Mesenchymal stem cell (in vitro differentiated cells and primary cell): ENCODE results near the gene TAF13.

Experiments
- DNase-seq: peaks from one replicate; pipeline ENCODE4 v3.0.0-alpha.2; 2013
- H2AFZ ChIP-seq: one replicate; pipeline ENCODE4 v1.6.1; 2013; ENCODE audit warnings: low read depth, mild to moderate bottlenecking, control low read depth, inconsistent platforms, low read length, moderate library complexity
- H2AK5ac ChIP-seq: 2 replicates; pipeline ENCODE4 v1.6.1; 2013; ENCODE audit warnings: low read length, moderate library complexity, mild to moderate bottlenecking, inconsistent platforms; ENCODE audit not compliant: severe bottlenecking
- H2BK120ac ChIP-seq: one replicate; pipeline ENCODE4 v1.6.1; 2013; ENCODE audit warnings: low read depth, mild to moderate bottlenecking, inconsistent platforms, low read length, moderate library complexity
- H2BK12ac ChIP-seq, 2 experiments: one replicate each; pipeline ENCODE4 v1.6.1; 2013; ENCODE audit warnings: inconsistent platforms in 2 of 2, low read length in 2 of 2, mild to moderate bottlenecking in 2 of 2, moderate library complexity in 2 of 2, control low read depth in 1 of 2
- H2BK15ac ChIP-seq: one replicate; pipeline ENCODE4 v1.6.1; 2013; ENCODE audit warnings: mild to moderate bottlenecking, low read depth, inconsistent platforms; ENCODE audit not compliant: poor library complexity, severe bottlenecking
- H2BK5ac ChIP-seq: 2 replicates; pipeline ENCODE4 v1.6.1; 2013; ENCODE audit warnings: low read depth, mild to moderate bottlenecking, low read length, control low read depth, inconsistent platforms; ENCODE audit not compliant: poor library complexity, severe bottlenecking
- H3K14ac ChIP-seq, 2 experiments: one replicate each; pipeline ENCODE4 v1.6.1; 2013; ENCODE audit warnings: inconsistent platforms in 2 of 2, low read length in 2 of 2, control low read depth in 1 of 2, mild to moderate bottlenecking in 1 of 2, moderate library complexity in 1 of 2
- H3K18ac ChIP-seq, 2 experiments: one replicate each; pipeline ENCODE4 v1.6.1; 2013; ENCODE audit warnings: inconsistent platforms in 2 of 2, low read length in 2 of 2, control low read depth in 1 of 2, low read depth in 1 of 2, mild to moderate bottlenecking in 1 of 2
- H3K23ac ChIP-seq, 2 experiments: one replicate each; pipeline ENCODE4 v1.6.1; 2013; ENCODE audit warnings: inconsistent platforms in 2 of 2, low read length in 2 of 2, mild to moderate bottlenecking in 2 of 2, moderate library complexity in 2 of 2, control low read depth in 1 of 2
- H3K27ac ChIP-seq: 2 replicates; pipeline ENCODE4 v1.5.1; 2013; ENCODE audit warnings: mild to moderate bottlenecking, moderate library complexity, low read length, control low read depth, inconsistent platforms; ENCODE audit not compliant: poor library complexity, severe bottlenecking
- H3K27me3 ChIP-seq, 2 experiments: 2 replicates each; pipeline versions ENCODE4 v1.6.1 to v1.7.0; 2013; ENCODE audit warnings: low read length in 2 of 2, mild to moderate bottlenecking in 2 of 2, moderate library complexity in 2 of 2, control low read depth in 1 of 2, inconsistent platforms in 1 of 2; ENCODE audit not compliant: control insufficient read depth in 1 of 2, insufficient read depth in 1 of 2
- H3K36me3 ChIP-seq, 2 experiments: 2 replicates each; pipeline versions ENCODE4 v1.6.1 to v1.7.0; 2013; ENCODE audit warnings: low read length in 2 of 2, control low read depth in 1 of 2, inconsistent platforms in 1 of 2, low read depth in 1 of 2, mild to moderate bottlenecking in 1 of 2; ENCODE audit not compliant: insufficient read depth in 2 of 2, control insufficient read depth in 1 of 2
- H3K4ac ChIP-seq, 2 experiments: one replicate each; pipeline ENCODE4 v1.6.1; 2013; ENCODE audit warnings: inconsistent platforms in 2 of 2, low read length in 2 of 2, mild to moderate bottlenecking in 2 of 2, moderate library complexity in 2 of 2, control low read depth in 1 of 2, low read depth in 1 of 2
- H3K4me1 ChIP-seq: 2 replicates; pipeline ENCODE4 v1.6.1; 2013; ENCODE audit warnings: low read depth, low read length, control low read depth; ENCODE audit not compliant: control insufficient read depth, insufficient read depth
- H3K4me2 ChIP-seq: 2 replicates; pipeline ENCODE4 v1.6.1; 2013; ENCODE audit warnings: low read length, mild to moderate bottlenecking, inconsistent platforms; ENCODE audit not compliant: poor library complexity, severe bottlenecking
- H3K4me3 ChIP-seq, 2 experiments: 2 replicates each; pipeline versions ENCODE4 v1.5.1 to v1.7.0; 2013; ENCODE audit warnings: low read length in 2 of 2, mild to moderate bottlenecking in 2 of 2, control low read depth in 1 of 2, low read depth in 1 of 2; ENCODE audit not compliant: insufficient read depth in 1 of 2
- H3K79me1 ChIP-seq: replicated peaks from 2 replicates; pipeline ENCODE4 v1.6.1; 2013; ENCODE audit warnings: mild to moderate bottlenecking, control low read depth, low read length, inconsistent platforms; ENCODE audit not compliant: poor library complexity, severe bottlenecking
- H3K9ac ChIP-seq: 2 replicates; pipeline ENCODE4 v1.7.0; 2013; ENCODE audit warnings: mild to moderate bottlenecking, low read length, moderate library complexity
- H3K9me3 ChIP-seq: 2 replicates; pipeline ENCODE4 v1.7.0; 2013; ENCODE audit warnings: mild to moderate bottlenecking, low read length; ENCODE audit not compliant: control insufficient read depth
- H4K8ac ChIP-seq: one replicate; pipeline ENCODE4 v1.6.1; 2013; ENCODE audit warnings: inconsistent platforms, mild to moderate bottlenecking, low read length, moderate library complexity
- H4K91ac ChIP-seq: one replicate; pipeline ENCODE4 v1.6.1; 2013; ENCODE audit warnings: mild to moderate bottlenecking, low read length, inconsistent platforms
- WGBS: methylation state at CpG from one replicate; pipeline ENCODE4 v1.1.7; 2013; ENCODE audit warnings: mixed read lengths; 5-methylcytosine and 5-hydroxymethylcytosine counted together

TAF13 gene

DNA sequence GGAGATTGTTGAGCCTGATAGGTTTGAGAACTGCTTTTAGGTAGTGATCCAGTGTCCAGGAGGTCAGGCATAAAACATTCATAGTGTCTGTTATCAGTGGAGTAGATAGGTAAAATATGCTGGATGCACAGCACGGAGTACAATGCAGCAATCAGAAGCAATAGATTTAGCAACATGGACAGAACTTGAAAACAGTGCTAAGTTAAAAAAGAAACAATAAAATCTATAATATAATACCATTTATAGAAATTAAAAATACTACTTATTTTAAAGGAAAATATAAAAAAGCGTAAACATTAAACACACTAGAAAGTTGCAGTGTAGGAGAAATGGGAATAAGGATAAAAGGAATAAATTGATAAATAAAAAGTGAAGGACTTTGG, 3.4 kb upstream of the TAF13 start:
- Histone ChIP-seq H2BK5ac (no peak overlapping the region), H2AFZ (no peak overlapping the region), H3K79me1 (no peaks in the 10 kb centered on the region), H3K9me3 (no peaks in the 10 kb centered on the region), H3K4me1 (peaks cover 3% of the 10 kb centered on the region), H2BK120ac (no peak overlapping the region), H3K27me3 (no peaks in the 10 kb centered on the region), H2AK5ac (no peak overlapping the region), H3K9ac (peak overlapping the region; percentile 88), H4K8ac (no peak overlapping the region), H4K91ac (no peak overlapping the region), H3K14ac (no peak overlapping the region), H3K4ac (no peak overlapping the region), H3K18ac (no peak overlapping the region), H2BK15ac (no peak overlapping the region), H3K27ac (no peak overlapping the region), H3K4me2 (no peak overlapping the region), H3K36me3 (no peaks in the 10 kb centered on the region), H3K4me3 (no peak overlapping the region), H3K23ac (no peak overlapping the region), H2BK12ac (no peak overlapping the region)
- no peak for DNase-seq
- WGBS = 93% methylated on average over 1 of the region's 2 CpGs

DNA sequence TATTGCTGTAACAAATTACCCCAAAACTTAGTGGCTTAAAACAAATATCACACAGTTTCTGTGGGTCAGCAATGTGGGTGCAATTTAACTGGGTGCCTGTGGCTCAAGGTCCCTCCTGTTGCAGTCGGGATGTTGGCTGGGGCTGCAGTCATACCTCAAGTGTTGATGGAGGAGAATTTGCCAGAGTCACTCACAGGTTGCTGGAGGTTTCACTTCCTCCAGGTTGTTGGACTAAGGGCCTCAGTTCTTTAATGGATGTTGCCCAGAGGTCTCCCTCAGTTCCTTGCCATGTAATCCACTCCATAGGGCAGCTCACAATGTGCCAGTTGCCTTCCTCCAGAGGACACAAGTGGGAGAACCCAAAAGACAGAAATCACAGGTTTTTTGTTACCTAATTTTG, 2.5 kb upstream of the TAF13 start:
- Histone ChIP-seq H3K79me1 (no peaks in the 10 kb centered on the region), H4K91ac (no peak overlapping the region), H3K4me3 (no peak overlapping the region), H2BK5ac (no peak overlapping the region), H3K27me3 (no peaks in the 10 kb centered on the region), H3K4ac (no peak overlapping the region), H3K4me2 (no peak overlapping the region), H3K18ac (no peak overlapping the region), H3K23ac (no peak overlapping the region), H3K14ac (no peak overlapping the region), H3K4me1 (peaks cover 6% of the 10 kb centered on the region), H2BK120ac (no peak overlapping the region), H3K36me3 (peaks cover 1 to 7% of the 10 kb centered on the region in 2 experiments), H3K9me3 (no peaks in the 10 kb centered on the region), H4K8ac (no peak overlapping the region), H2BK12ac (no peak overlapping the region), H2BK15ac (no peak overlapping the region), H2AFZ (no peak overlapping the region), H3K27ac (no peak overlapping the region), H2AK5ac (no peak overlapping the region), H3K9ac (no peak overlapping the region)
- 89% methylated on average over 1 of the region's 1 CpG for WGBS
- DNase-seq = no peak

DNA sequence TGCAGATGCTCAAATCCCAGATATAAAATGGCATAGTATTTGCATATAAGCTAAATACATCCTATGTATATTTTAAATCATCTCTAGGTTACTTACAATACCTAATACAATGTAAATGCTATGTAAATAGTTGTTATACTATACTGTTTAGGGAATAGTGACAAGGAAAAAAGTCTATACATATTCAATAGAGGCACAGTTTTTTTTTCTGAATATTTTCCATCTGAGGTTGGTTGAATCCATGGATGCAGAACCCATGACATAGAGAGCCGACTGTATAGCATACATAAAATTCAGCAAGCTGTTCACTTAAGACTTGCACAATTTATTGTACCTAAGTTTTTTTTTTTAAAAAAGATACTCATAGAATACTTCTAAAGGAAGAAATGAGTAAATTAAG, 6.5 kb downstream of the TAF13 start:
- no peak overlapping the region for H2BK5ac ChIP-seq
- no peak overlapping the region for H3K4me3 ChIP-seq
- peaks cover 46 to 73% of the 10 kb centered on the region in 2 experiments for H3K36me3 ChIP-seq
- no peak overlapping the region for H4K91ac ChIP-seq
- H3K9ac ChIP-seq = no peak overlapping the region
- no peaks in the 10 kb centered on the region for H3K9me3 ChIP-seq
- no peaks in the 10 kb centered on the region for H3K27me3 ChIP-seq
- H2BK12ac ChIP-seq = no peak overlapping the region
- no peak overlapping the region for H4K8ac ChIP-seq
- 78% methylated on average over 1 of the region's 1 CpG for WGBS
- H3K79me1 ChIP-seq = peaks cover 6% of the 10 kb centered on the region
- no peak overlapping the region for H2AFZ ChIP-seq
- H2BK15ac ChIP-seq = no peak overlapping the region
- DNase-seq = no peak
- H2BK120ac ChIP-seq = no peak overlapping the region
- H2AK5ac ChIP-seq = no peak overlapping the region
- no peak overlapping the region for H3K4ac ChIP-seq
- no peak overlapping the region for H3K27ac ChIP-seq
- H3K18ac ChIP-seq = no peak overlapping the region
- H3K4me1 ChIP-seq = peaks cover 6% of the 10 kb centered on the region
- no peak overlapping the region for H3K23ac ChIP-seq
- H3K14ac ChIP-seq = no peak overlapping the region
- H3K4me2 ChIP-seq = no peak overlapping the region

DNA sequence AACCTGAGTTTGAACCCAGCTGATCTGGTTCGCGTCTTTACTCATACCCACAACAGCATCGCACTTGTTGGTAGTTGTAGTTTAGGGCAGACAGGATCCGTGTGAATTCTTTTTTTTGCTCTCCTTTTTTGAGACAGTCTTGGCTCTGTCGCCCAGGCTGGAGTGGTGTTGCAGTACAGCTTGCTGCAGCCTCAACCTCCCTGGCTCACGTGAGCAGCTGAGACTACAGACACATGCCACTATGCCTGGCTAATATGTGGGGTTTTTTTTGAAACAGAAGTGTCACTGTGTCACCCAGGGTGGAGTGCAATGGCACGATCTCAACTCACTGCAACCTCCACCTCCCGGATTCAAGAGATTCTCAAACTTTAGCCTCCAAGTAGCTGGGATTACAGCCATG, 7.9 kb downstream of the TAF13 start:
- no peak overlapping the region for H3K14ac ChIP-seq
- no peak overlapping the region for H3K27ac ChIP-seq
- H3K23ac ChIP-seq = no peak overlapping the region
- peaks cover 6% of the 10 kb centered on the region for H3K79me1 ChIP-seq
- H2AFZ ChIP-seq = no peak overlapping the region
- no peak overlapping the region for H3K9ac ChIP-seq
- no peak for DNase-seq
- no peak overlapping the region for H2BK15ac ChIP-seq
- H3K18ac ChIP-seq = no peak overlapping the region
- no peak overlapping the region for H2AK5ac ChIP-seq
- no peak overlapping the region for H4K8ac ChIP-seq
- peaks cover 1% of the 10 kb centered on the region for H3K4me1 ChIP-seq
- H2BK5ac ChIP-seq = no peak overlapping the region
- 97% methylated on average over 6 of the region's 8 CpGs for whole genome bisulfite sequencing
- H3K4me2 ChIP-seq = no peak overlapping the region
- no peaks in the 10 kb centered on the region for H3K9me3 ChIP-seq
- H4K91ac ChIP-seq = no peak overlapping the region
- H3K27me3 ChIP-seq = no peaks in the 10 kb centered on the region
- peaks cover 45 to 76% of the 10 kb centered on the region in 2 experiments for H3K36me3 ChIP-seq
- no peak overlapping the region for H3K4me3 ChIP-seq
- H3K4ac ChIP-seq = no peak overlapping the region
- H2BK12ac ChIP-seq = no peak overlapping the region
- no peak overlapping the region for H2BK120ac ChIP-seq
